ENCODE data around the gene COA3.

COA3 gene

GRCh38 chr17:42783791-42784138 lies 14.7 kb downstream of the COA3 start:
- Histone ChIP-seq H3K27me3 (ENCODE audit: insufficient read depth, poor library complexity, severe bottlenecking) (peaks cover 51% of the 10 kb centered on the region), H3K4me3 (replicated peaks; ENCODE audit: insufficient read depth, low read length) (no peak overlapping the region), H3K27ac (replicated peaks) (no peak overlapping the region)
- DNase-seq (ENCODE audit: low read depth in 1 of 2, low spot score in 1 of 2): no peak
- TF ChIP-seq SPI1 (IDR thresholded peaks at IDR 0.05; ENCODE audit: borderline replicate concordance, low read depth): no peak
- TF ChIP-seq POLR2AphosphoS5 (IDR thresholded peaks at IDR 0.05; ENCODE audit: low read depth): no peak
- no peak for TF ChIP-seq GABPA (IDR thresholded peaks at IDR 0.05; ENCODE audit: low read depth)
- no peak for TF ChIP-seq CTCF (IDR thresholded peaks at IDR 0.05; ENCODE audit: insufficient read depth, low read length)
- TF ChIP-seq REST (IDR thresholded peaks at IDR 0.05; ENCODE audit: insufficient replicate concordance, low read depth): no peak

- H3K27me3 ChIP-seq (ENCODE audit: insufficient read depth, poor library complexity, severe bottlenecking): peaks cover 51% of the 10 kb centered on the region
- TF ChIP-seq POLR2AphosphoS5 (IDR thresholded peaks at IDR 0.05; ENCODE audit: low read depth): no peak
- no peak for TF ChIP-seq GABPA (IDR thresholded peaks at IDR 0.05; ENCODE audit: low read depth)
- no peak for TF ChIP-seq SPI1 (IDR thresholded peaks at IDR 0.05; ENCODE audit: borderline replicate concordance, low read depth)
- no peak for TF ChIP-seq REST (IDR thresholded peaks at IDR 0.05; ENCODE audit: insufficient replicate concordance, low read depth)
- TF ChIP-seq CTCF (IDR thresholded peaks at IDR 0.05; ENCODE audit: insufficient read depth, low read length): no peak
- no peak overlapping the region for H3K27ac ChIP-seq (replicated peaks)
- no peak overlapping the region for H3K4me3 ChIP-seq (replicated peaks; ENCODE audit: insufficient read depth, low read length)
- no peak for DNase-seq (ENCODE audit: low read depth in 1 of 2, low spot score in 1 of 2)
These were observed 15.3 kb downstream of the COA3 start for GRCh38 chr17:42783062-42783790.

- DNase-seq (ENCODE audit: low read depth in 1 of 2, low spot score in 1 of 2): no peak
- TF ChIP-seq REST (IDR thresholded peaks at IDR 0.05; ENCODE audit: insufficient replicate concordance, low read depth) (no peak), SPI1 (IDR thresholded peaks at IDR 0.05; ENCODE audit: borderline replicate concordance, low read depth) (no peak), POLR2AphosphoS5 (IDR thresholded peaks at IDR 0.05; ENCODE audit: low read depth) (no peak), GABPA (IDR thresholded peaks at IDR 0.05; ENCODE audit: low read depth) (no peak), CTCF (IDR thresholded peaks at IDR 0.05; ENCODE audit: insufficient read depth, low read length) (no peak)
- Histone ChIP-seq H3K27me3 (ENCODE audit: insufficient read depth, poor library complexity, severe bottlenecking) (peaks cover 51% of the 10 kb centered on the region), H3K27ac (replicated peaks) (no peak overlapping the region), H3K4me3 (replicated peaks; ENCODE audit: insufficient read depth, low read length) (no peak overlapping the region)
These were observed 16.1 kb downstream of the COA3 start for GRCh38 chr17:42782166-42783061.
